GM12878 (cell line): Measurements from ENCODE around the gene ELOVL5. TPM values are rescaled to one million over a fixed set of nuclear protein-coding genes. Genes with fewer than 3 reads are reported as not detected.
A peak's percentile ranks its signal among the peaks of the same experiment; 100 is the strongest.

ENCODE experiments used
- ATAC-seq: fragments of 200-7000 bp; cut with Tn5 transposase; 3 replicates; pipeline ENCODE4 v1.9.1; 2020; ENCODE audit warnings: mild to moderate bottlenecking, moderate library complexity
- BruUV-seq: library from RNA; stranded (reverse); fragments of 400-500 nt; replicated peaks from 2 replicates; lab custom pipeline; 2021; lab: Mats Ljungman, UMichigan
- CTCF ChIA-PET: fragments of 300-600 bp; sonication (Branson Sonifier 250); formaldehyde crosslinking; extraction: SDS; loops from one replicate; lab custom pipeline; 2021; ENCODE audit warnings: inconsistent platforms; lab: Yijun Ruan, JAX
- POLR2A ChIA-PET: fragments of 350-600 bp; formaldehyde crosslinking; extraction: SDS; loops from one replicate; lab custom pipeline; 2021; ENCODE audit warnings: inconsistent platforms; lab: Charles Lee
- RAD21 ChIA-PET: fragments of 300-600 bp; sonication (Branson Sonifier 250); formaldehyde crosslinking; loops from one replicate; lab custom pipeline; 2023; ENCODE audit warnings: antibody characterized with exemption; ENCODE audit not compliant: unreplicated experiment; lab: Charles Lee
- SMC1A ChIA-PET: fragments of 300-600 bp; sonication (Branson Sonifier 250); formaldehyde crosslinking; loops from one replicate; lab custom pipeline; 2023; ENCODE audit not compliant: unreplicated experiment, uncharacterized antibody; lab: Charles Lee
- DNase-seq: peaks from one replicate; pipeline ENCODE4 v3.0.0-alpha.2; 2011; ENCODE audit warnings: low read depth, low spot score
- FAIRE-seq: peaks from 3 replicates; lab custom pipeline; 2011; peaks lifted over from hg19 to GRCh38; lab: Jason Lieb, UNC
- H2AFZ ChIP-seq: 2 replicates; pipeline ENCODE4 v1.6.0; 2011; ENCODE audit warnings: low read depth, low read length, control low read depth; ENCODE audit not compliant: control insufficient read depth
- H3K27ac ChIP-seq: 2 replicates; pipeline ENCODE4 v1.5.1; 2011; ENCODE audit warnings: control low read depth; ENCODE audit not compliant: control insufficient read depth, insufficient read depth
- H3K27me3 ChIP-seq, 2 experiments: replicated peaks in 1 of 2; 2 replicates each; pipeline versions ENCODE4 v1.6.0 to v1.6.1; 2011; ENCODE audit warnings: low read length in 1 of 2; ENCODE audit not compliant: control insufficient read depth in 2 of 2, insufficient read depth in 2 of 2
- H3K36me3 ChIP-seq, 2 experiments: 2 replicates each; pipeline ENCODE4 v1.5.1; 2011; ENCODE audit warnings: low read length in 1 of 2; ENCODE audit not compliant: control insufficient read depth in 2 of 2, insufficient read depth in 2 of 2
- H3K4me1 ChIP-seq: 2 replicates; pipeline ENCODE4 v1.6.1; 2011; ENCODE audit warnings: mild to moderate bottlenecking, low read length, moderate library complexity, mixed read lengths; ENCODE audit not compliant: control insufficient read depth, insufficient read depth
- H3K4me2 ChIP-seq: 2 replicates; pipeline ENCODE4 v1.6.0; 2011; ENCODE audit warnings: control low read depth; ENCODE audit not compliant: control insufficient read depth, insufficient read depth
- H3K4me3 ChIP-seq: fragments of 200-600 bp; sonication (generic); 2 replicates; pipeline ENCODE4 v1.5.1; 2016
- H3K79me2 ChIP-seq: 2 replicates; pipeline ENCODE4 v1.6.0; 2011; ENCODE audit warnings: low read length; ENCODE audit not compliant: control insufficient read depth, insufficient read depth
- H3K9ac ChIP-seq: 2 replicates; pipeline ENCODE4 v1.8.0; 2011; ENCODE audit warnings: low read length, control low read depth, mixed read lengths; ENCODE audit not compliant: control insufficient read depth, insufficient read depth
- H3K9me3 ChIP-seq: replicated peaks from 3 replicates; pipeline ENCODE4 v1.5.1; 2011; ENCODE audit warnings: mild to moderate bottlenecking, low read length; ENCODE audit not compliant: control insufficient read depth, insufficient read depth
- H4K20me1 ChIP-seq: 2 replicates; pipeline ENCODE4 v1.6.0; 2011; ENCODE audit not compliant: control insufficient read depth, insufficient read depth
- CBX3 ChIP-seq: fragments of 200-600 bp; sonication (generic); IDR thresholded peaks from 2 replicates; pipeline ENCODE4 v1.6.1; 2016; ENCODE audit warnings: low read depth, borderline replicate concordance
- CEBPB ChIP-seq, 2 experiments: fragments of 150-350 bp in 1 of 2; IDR thresholded peaks; 2 replicates each; pipeline ENCODE4 v1.6.1; 2012 to 2014; ENCODE audit warnings: low read depth in 2 of 2, low read length in 2 of 2, borderline replicate concordance in 1 of 2, inconsistent platforms in 1 of 2
- ESRRA ChIP-seq: IDR thresholded peaks from 2 replicates; pipeline ENCODE4 v1.6.1; 2012; ENCODE audit warnings: mild to moderate bottlenecking, low read length, improper control_type of control experiment
- EZH2 ChIP-seq: IDR thresholded peaks from 2 replicates; pipeline ENCODE4 v1.6.1; 2012; ENCODE audit warnings: low read depth, mild to moderate bottlenecking, control low read depth, inconsistent platforms, low read length, borderline replicate concordance; ENCODE audit not compliant: control insufficient read depth
- IKZF2 ChIP-seq, 2 experiments: fragments of 450-650 bp; IDR thresholded peaks; 2 replicates each; pipeline ENCODE4 v1.6.1; 2017; ENCODE audit warnings: mild to moderate bottlenecking in 2 of 2, moderate library complexity in 2 of 2
- KAT2A ChIP-seq: conservative IDR thresholded peaks from 2 replicates; pipeline ENCODE4 v1.6.1; 2011; ENCODE audit warnings: low read depth, low read length; ENCODE audit not compliant: control insufficient read depth
- NFXL1 ChIP-seq: fragments of 450-650 bp; IDR thresholded peaks from 2 replicates; pipeline ENCODE4 v1.6.1; 2017; ENCODE audit warnings: antibody characterized with exemption, mild to moderate bottlenecking, borderline replicate concordance
- POLR2A ChIP-seq: IDR thresholded peaks from 2 replicates; pipeline ENCODE4 v1.6.1; 2011; ENCODE audit warnings: low read depth, mild to moderate bottlenecking, low read length
- SMAD1 ChIP-seq: fragments of 450-650 bp; IDR thresholded peaks from 2 replicates; pipeline ENCODE4 v1.6.1; 2018; ENCODE audit warnings: mild to moderate bottlenecking, low read depth; ENCODE audit not compliant: partially characterized antibody
- STAT3 ChIP-seq: IDR thresholded peaks from 2 replicates; pipeline ENCODE4 v1.6.1; 2011; ENCODE audit warnings: low read depth, low read length, improper control_type of control experiment
- TCF7 ChIP-seq: IDR thresholded peaks from 2 replicates; pipeline ENCODE4 v1.6.1; 2014; ENCODE audit warnings: antibody characterized with exemption, borderline replicate concordance
- YBX1 ChIP-seq: fragments of 450-650 bp; IDR thresholded peaks from 2 replicates; pipeline ENCODE4 v1.6.1; 2016; ENCODE audit warnings: antibody characterized with exemption
- YY1 ChIP-seq: IDR thresholded peaks from 2 replicates; pipeline ENCODE4 v1.6.1; 2011; ENCODE audit warnings: low read depth, mild to moderate bottlenecking, low read length
- WGBS: methylation state at CpG from one replicate; pipeline ENCODE4 v1.1.6; 2016; ENCODE audit warnings: low lambda C conversion rate; ENCODE audit not compliant: insufficient replicate concordance, insufficient coverage; ENCODE audit errors: missing lambda C conversion rate; 5-methylcytosine and 5-hydroxymethylcytosine counted together
- in situ Hi-C: fragments of 300-500 bp; cut with MboI; formaldehyde crosslinking; loops from 9 replicates; pipeline ENCODE4 v1.14.3; 2018; ENCODE audit warnings: mixed read lengths
- intact Hi-C: fragments of 100-400 bp; cut with micrococcal nuclease; formaldehyde crosslinking; loops from one replicate; pipeline ENCODE4 v1.14.2; 2022; ENCODE audit not compliant: unreplicated experiment
- polyA plus RNA-seq, 11 experiments: library from polyadenylated mRNA; depleted of rRNA in 4 of 11; unstranded in 6 of 11; stranded (reverse) in 5 of 11; fragments of >200 nt; fragmentation: Nextera tagmentation in 4 of 11; fragmentation: Illumina TruSeq in 1 of 11; extraction: Ambion mirVana in 4 of 11; extraction: Trizol in 1 of 11; gene quantifications; 1 replicate in 1 of 11; 2 replicates in 10 of 11; pipeline versions ENCODE4 v1.2.1 to v1.2.3, GENCODE V29; 2011 to 2016; ENCODE audit warnings: inconsistent platforms in 2 of 11, missing spikeins in 2 of 11, low read depth in 1 of 11
- total RNA-seq, 4 experiments: library from RNA; depleted of rRNA in 3 of 4; stranded (reverse); fragments of >200 nt in 3 of 4; fragmentation: Illumina TruSeq in 1 of 4; extraction: Trizol in 1 of 4; gene quantifications; 2 replicates each; pipeline versions ENCODE4 v1.2.1 to v1.2.3, GENCODE V29; 2013 to 2021
- TF ChIP-seq, protein P1 (sequence below): IDR thresholded peaks from 2 replicates; pipeline ENCODE4 v1.6.1; 2012; ENCODE audit warnings: low read depth, low read length, improper control_type of control experiment

Gene ELOVL5
- total and polyA plus RNA-seq, 10 of the 15 experiments (the other 5 are each of a cell fraction or from before 2014, with no cell fraction given), result 156 to 241 (median 196) TPM

DNA sequence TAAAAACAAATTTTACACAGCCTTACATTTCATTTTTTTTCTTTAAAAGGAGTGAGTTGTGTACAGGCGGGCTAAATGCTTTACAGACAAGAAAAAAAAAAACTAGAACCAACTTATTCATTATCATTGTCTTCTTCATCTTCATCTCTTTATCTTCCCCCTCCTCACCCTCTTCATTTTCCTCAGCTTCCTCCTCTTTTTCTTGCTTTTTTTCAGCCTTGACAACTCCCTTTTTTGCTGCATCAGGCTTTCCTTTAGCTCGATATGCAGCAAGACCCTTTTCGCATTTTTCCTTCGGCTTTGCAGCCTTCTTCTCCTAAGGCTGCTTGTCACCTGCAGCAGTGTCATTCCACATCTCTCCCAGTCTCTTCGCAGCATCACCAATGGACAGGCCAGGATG, 113.2 kb downstream of the ELOVL5 start:
- no peak overlapping the region for H2AFZ ChIP-seq
- RAD21 ChIA-PET, result interaction anchor here (1.1 kb wide), 1 partner anchor 9 kb away, joined by 3 read pairs; no protein-coding TSS in a partner anchor
- H3K9ac ChIP-seq, result no peak overlapping the region
- no peaks in the 10 kb centered on the region for H4K20me1 ChIP-seq
- no peak overlapping the region for H3K27ac ChIP-seq
- no peak overlapping the region for H3K4me3 ChIP-seq
- peak overlapping the region; percentile 73 for H3K4me2 ChIP-seq
- TF ChIP-seq YY1 (no peak), YBX1 (no peak), CBX3 (no peak), ESRRA (no peak), STAT3 (no peak), TCF7 (no peak), SMAD1 (no peak), NFXL1 (no peak), CEBPB (IDR thresholded peaks at IDR 0.05; ENCODE audit: borderline replicate concordance in 1 of 2, low read depth in 2 of 2, low read length in 2 of 2) (no peak), EZH2 (no peak), POLR2A (no peak), IKZF2 (IDR thresholded peaks at IDR 0.05) (no peak), KAT2A (no peak)
- TF ChIP-seq, protein P1, sequence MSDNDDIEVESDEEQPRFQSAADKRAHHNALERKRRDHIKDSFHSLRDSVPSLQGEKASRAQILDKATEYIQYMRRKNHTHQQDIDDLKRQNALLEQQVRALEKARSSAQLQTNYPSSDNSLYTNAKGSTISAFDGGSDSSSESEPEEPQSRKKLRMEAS, result no peak
- TF ChIP-seq, all 136 proteins: peak for 0
- FAIRE-seq, result no peak
- ChIA-PET SMC1A (interaction anchor here (0.9 to 1.3 kb wide), 3 partner anchors 37 to 192 kb away, joined by 3 to 4 read pairs (median 4); no protein-coding TSS in a partner anchor), POLR2A (interaction anchor here (0.6 kb wide), 2 partner anchors 10 to 22 kb away, joined by 4 to 5 read pairs; no protein-coding TSS in a partner anchor), CTCF (interaction anchor here (1.0 kb wide), 1 partner anchor 55 kb away, joined by 3 read pairs; no protein-coding TSS in a partner anchor)
- no peaks in the 10 kb centered on the region for H3K27me3 ChIP-seq
- 85% methylated on average over 5 of the region's 5 CpGs for WGBS
- BruUV-seq, result no TSS peak
- H3K79me2 ChIP-seq, result no peaks in the 10 kb centered on the region
- peaks cover 33% of the 10 kb centered on the region for H3K4me1 ChIP-seq
- ATAC-seq, result no peak
- in situ Hi-C loops (no loop called here), intact Hi-C loops (no loop called here)
- no peaks in the 10 kb centered on the region; the same call in 2 of the 3 replicates for H3K9me3 ChIP-seq
- no peak for DNase-seq
- H3K36me3 ChIP-seq, result no peaks in the 10 kb centered on the region
